HG03039 (cell line): ENCODE data around the gene RAB43.
"Not testable (repeated sequence)": the region's sequence is repeated elsewhere in the genome, so short reads cannot be mapped to it uniquely, and the experiment has no call there.

Source experiments
- ATAC-seq: cut with Tn5 transposase; IDR thresholded peaks from one replicate; pipeline ENCODE4 v1.9.1; 2021; ENCODE audit warnings: mild to moderate bottlenecking, moderate library complexity; ENCODE audit not compliant: unreplicated experiment

Gene RAB43

GRCh38 chr3:129122412-129123011, 908 bp upstream of the RAB43 start:
- no peak for ATAC-seq

DNA sequence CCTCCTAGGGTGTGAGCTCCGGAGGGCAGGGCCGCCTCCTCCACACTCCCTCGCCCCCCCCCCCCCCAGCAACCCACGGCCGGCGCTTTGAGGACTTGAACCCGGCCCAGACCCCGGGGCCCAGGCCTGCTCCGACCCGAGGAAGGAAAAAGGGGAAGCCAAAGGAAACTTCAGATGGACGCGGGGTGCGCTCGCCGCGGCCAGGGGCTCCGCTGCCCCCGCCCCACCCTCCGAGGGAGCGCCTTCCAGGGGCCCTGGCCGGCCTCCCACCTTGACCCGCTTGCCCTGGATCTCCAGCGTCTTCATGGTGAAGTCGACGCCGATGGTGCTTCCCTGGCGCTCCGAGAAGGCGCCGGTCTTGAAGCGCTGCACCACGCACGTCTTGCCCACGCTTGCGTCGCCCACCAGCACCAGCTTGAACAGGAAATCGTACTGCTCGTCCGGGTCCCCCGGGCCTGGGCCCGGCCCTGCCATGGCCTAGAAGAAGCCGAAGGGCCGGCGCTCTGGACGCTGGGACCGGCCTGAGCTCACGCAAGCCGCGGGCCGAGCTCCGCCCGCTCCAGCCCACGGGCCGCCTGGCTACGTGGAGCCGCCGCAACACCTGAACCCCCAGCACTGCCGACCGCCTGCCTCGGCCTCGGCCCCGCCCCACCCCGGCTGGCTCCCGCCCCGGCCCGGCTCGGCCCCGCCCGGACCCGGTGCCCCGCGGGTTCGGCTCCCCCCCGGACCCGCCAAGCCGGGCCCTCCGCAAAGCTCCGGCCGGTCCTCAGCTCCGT, 400 bp downstream of the RAB43 start:
- ATAC-seq: peak; percentile 35

DNA sequence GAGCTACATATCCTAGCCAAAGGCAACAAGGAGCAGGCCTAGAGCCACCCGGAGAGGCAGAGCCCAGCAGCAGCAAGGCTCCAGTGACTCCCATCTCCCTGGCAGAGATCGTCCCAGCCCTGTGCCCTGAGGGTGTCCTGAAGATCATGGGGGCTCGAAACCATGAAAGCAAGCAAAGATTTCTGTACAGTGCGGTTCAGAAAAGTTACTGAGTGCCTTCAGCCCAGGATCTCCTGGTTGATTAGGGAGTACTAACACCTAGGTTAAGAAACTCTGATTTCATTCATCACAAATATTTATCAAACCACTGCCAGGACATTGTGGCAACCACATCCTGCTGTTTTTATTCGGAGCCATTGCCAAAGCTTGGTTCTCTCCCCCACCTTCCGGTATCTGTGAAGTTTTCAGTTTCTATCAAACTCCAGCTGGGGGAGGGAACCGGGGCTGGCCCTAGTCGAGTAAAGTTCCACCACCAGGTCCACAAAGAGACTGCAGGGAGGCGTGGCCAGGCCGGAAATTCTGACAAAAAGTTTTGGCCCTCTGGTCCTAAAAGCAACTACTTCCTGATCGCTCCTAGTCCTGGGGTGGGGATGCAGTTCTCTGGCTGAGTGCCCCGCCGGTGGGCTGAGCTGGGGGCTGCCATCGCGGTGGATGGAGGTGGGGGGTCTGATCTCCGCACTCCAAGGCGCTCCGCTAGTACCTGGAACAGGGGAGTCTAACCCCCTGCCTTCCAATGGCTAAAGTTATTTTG, 1.2 kb downstream of the RAB43 start:
- ATAC-seq: peak; percentile 46

- no peak for ATAC-seq
These were observed 2.1 kb downstream of the RAB43 start for GRCh38 chr3:129119365-129120100.

- ATAC-seq: no peak
These were observed 2.9 kb downstream of the RAB43 start for GRCh38 chr3:129118745-129119144.

DNA sequence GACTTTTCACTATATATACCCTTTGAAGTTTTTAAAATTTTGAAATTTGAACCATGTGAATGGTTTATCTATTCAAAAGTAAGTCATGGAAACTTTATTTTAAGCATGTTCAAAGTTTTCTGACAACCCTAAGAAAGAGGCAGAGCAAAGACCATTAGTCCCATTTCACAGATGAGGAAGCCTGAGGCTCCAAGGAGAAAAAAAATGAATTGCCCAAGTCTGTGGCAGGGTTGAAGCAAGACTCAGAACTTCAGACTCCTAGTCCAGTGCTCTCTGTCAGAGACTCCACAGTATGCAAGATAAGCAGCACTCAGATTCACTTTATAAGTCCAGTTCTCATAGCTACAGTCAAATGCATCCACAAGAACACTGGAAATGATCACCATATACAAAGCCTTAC, 4.5 kb downstream of the RAB43 start:
- no peak for ATAC-seq

GRCh38 chr3:129116482-129116946, 5.1 kb downstream of the RAB43 start:
- no peak for ATAC-seq

- no peak for ATAC-seq
These were observed 7.1 kb downstream of the RAB43 start for GRCh38 chr3:129114455-129114854.

- no peak for ATAC-seq
These were observed 9.1 kb downstream of the RAB43 start for GRCh38 chr3:129112308-129113052.

DNA sequence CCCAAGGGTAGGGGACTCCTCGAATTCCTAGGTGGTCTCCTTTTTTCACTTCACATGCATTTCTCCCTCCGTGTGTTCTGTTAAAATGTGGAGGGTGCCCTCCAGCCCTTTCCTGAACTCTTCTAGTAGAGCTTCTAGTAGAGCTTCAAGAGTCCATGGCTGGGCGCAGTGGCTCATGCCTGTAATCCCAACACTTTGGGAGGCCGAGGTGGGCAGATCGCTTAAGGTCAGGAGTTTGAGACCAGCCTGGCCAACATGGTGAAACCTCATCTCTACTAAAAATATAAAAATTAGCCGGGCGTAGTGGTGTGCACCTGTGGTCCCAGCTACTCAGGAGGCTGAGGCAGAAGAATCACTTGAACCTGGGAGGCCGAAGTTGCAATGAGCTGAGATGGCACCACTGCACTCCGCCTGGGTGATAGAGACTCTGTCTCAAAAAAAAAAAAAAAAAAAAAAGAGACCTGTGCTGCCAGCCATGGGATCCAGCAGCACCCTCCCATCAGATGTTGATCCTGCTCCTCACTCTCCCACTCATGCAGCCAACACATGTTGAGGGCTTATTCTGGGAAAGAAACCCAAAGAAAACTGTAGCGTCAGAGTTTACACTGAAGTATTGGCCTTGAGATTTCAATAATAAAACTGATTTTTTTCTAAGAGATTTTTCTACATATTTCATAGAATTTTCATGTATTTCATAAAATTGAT, 10.4 kb downstream of the RAB43 start:
- ATAC-seq: not testable (repeated sequence)

- no peak for ATAC-seq
These were observed 13.8 kb downstream of the RAB43 start for GRCh38 chr3:129107793-129108192.

- no peak for ATAC-seq
These were observed 14.6 kb downstream of the RAB43 start for GRCh38 chr3:129106866-129107565.

DNA sequence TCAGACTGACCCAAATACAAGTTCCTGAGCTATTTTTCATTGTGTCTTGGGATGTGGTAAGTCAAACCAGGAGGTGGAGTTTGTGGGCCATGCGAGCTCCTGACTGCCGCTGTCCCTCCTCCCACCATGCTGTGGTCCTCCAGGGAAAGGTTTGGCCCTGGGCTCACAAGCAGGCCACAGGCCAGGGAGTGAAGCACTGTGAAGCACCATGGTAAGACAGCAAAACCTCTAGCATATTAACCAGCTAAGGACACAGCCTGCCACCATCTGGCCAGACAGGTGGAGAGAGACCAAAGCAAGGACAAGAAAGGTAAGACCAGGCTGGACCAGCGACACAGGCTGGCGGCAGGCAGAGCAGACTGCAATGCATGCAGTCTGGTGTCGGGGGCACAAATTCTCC, 15.3 kb downstream of the RAB43 start:
- ATAC-seq: no peak

DNA sequence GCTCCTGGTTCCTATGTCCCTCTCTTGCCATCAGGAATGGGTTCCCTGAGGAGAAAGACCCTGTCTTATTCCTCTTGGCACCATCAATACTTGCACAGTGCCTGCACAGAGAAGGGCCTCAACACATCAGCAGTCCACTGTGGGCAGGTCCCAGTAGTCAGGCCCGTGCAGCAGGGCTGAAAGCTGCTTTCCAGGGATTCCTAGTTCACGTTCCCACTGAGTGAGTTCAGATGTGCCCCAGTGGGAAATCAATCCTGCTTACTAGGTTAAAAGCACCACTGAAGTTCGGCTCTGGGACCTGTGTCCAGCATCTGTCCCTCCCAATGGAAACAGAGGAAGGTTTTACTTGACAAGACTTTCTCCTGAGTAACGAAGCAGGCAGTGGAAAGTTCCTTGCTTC, 15.7 kb downstream of the RAB43 start:
- no peak for ATAC-seq

DNA sequence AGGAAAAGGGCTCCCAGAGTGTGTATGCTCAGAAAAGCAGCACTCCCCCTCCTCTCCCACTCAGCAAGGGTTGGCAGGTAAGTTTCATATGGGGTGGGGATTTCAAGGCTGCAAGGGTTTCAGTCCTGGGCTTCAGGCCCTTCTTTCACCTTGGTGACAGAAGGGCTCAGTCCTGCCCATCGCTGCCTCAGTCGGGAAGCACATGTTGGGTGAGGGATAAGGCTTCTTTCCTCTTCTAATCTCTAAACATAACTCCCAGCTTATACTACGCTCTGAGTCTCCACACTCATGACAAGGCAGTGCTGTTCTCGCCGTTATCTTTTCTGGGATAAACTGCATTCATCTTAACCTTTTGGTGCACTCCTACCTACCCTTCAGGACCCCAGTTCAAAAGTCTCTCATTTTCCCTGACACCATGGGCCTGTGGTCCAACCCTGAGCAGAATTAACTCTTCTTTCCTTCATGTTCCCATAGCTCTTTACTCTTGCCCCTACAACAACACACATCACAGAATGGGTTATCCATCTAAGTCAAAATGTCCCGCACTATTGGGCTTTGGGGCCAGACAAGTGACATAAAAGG, 17.0 kb downstream of the RAB43 start:
- no peak for ATAC-seq

GRCh38 chr3:129104051-129104450, 17.6 kb downstream of the RAB43 start:
- no peak for ATAC-seq

DNA sequence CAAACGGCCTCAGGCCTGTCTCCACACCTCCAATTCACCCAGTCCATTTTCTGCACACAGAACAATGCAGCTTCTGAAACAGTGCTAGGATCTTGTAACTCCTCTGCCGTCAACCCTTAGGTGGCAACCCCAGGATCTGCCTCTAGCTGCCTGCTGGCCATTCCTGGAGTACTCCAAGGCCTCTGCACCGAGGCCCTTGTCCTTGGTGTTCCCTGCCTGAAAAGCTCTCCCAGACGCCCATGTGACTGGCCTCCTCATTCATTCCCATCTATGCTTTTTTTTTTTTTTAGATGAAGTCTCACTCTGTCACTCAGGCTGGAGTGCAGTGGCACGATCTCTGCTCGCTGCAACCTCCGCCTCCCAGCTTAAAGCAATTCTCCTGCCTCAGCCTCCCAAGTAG, 18.3 kb downstream of the RAB43 start:
- ATAC-seq: no peak

GRCh38 chr3:129101370-129102138, 20.1 kb downstream of the RAB43 start:
- no peak for ATAC-seq
